Measurements from ENCODE around the gene TRMT61A.

Gene TRMT61A

GRCh38 chr14:103549361-103550311 is 20.6 kb downstream of the TRMT61A start:
- DNase-seq = no peak

DNA sequence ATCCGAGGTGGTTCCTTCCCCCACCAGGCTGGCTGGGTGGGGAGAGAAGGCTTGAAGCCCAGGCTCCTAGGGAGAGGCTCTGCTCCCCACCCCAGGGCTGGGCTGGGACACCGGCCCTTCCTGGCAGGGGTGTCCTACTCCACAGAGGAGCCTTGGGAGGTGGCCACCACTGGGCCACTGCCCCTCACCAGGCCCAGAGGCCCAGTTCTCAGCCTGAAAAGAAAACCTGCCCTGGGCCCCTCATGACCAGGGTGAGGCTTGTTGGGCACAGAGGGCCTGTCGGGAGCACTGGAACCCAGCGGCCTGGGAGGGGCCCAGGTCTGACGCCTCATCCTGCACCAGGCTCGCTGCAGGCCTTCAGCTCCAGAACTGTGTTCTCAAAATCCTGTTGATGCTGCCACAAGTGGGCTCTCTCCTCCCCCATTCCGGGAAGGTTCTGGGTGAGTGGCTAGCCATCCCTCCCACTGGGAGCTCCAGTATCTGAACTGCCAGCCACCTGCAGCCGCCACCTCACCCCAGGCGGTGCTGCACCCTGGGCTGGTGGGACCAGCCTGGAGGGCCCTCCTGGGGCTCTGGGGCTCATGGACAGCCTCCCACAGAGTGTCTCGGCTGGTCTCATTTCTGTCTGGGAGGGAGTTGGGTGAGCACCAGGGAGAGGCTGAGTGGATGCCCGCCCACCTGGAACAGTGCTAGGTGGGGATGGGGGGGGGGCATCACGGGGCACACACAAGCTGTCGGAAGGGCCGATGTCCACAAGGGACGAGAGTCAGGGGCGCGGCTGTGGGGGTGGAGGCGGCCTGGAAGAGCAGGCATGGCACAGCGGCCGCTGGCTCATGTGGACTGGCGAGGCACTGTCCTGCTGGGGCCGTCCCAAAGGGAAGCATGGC is 21.7 kb downstream of the TRMT61A start:
- no peak for DNase-seq

DNA sequence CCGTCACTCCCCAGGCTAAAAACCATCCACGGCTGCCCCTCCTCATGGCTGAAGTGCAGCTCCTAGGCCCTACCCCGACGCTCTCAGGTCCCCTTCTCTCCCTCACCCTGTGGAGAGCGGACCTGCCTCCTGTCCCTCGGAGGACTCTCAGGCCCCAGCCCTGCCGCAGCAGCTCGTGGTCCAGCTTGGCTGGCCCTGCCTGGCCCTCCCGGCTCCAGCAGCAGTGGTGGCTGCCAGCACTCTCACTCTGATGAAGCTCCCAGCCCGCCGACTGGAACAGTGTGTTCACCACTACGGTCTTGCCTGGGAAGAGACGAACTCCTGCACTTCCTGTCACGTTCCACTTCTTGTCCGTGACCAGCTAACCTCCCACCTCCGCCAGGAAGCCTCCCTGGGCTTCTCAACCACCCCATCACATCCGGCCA is 22.4 kb downstream of the TRMT61A start:
- DNase-seq = no peak

DNA sequence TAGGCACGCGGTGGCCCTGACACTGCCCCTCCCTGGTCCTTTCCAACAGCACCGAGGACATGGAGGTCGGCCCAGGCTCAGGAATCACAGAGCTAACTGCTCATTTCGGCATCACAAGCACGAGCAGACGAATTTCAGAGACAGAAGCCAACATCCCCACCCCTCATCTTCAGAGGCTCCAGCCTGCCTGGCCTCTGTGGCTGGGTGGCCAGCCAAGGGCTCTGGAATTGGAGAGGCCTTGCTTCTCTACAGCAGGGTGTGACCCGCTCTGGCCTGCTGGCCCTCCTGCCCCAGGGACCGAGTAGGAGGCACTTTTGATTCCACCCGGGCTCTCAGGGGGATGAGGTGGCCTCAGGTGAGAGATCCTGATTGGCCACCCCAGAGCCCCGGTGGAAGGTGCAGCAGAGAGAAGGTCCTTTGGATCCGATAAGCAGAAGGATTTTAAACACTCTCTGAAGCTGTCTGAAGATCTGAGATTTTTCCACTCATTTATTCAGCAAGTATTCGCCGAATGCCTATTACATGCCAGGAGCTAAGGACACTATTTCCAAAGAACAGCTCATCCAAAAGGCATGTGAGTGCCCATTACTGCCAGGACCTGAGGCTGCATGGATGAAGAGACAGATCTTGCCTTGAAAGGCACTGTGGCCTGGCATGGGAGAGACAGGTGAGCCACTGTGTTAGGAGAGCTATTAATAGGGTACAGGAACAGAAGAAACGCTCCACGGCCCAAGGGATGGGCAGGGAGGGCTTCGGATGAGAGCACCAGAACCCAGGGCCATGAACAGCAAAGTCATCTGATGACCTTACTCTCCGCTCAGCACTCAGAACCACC is 23.2 kb downstream of the TRMT61A start:
- DNase-seq = no peak

DNA sequence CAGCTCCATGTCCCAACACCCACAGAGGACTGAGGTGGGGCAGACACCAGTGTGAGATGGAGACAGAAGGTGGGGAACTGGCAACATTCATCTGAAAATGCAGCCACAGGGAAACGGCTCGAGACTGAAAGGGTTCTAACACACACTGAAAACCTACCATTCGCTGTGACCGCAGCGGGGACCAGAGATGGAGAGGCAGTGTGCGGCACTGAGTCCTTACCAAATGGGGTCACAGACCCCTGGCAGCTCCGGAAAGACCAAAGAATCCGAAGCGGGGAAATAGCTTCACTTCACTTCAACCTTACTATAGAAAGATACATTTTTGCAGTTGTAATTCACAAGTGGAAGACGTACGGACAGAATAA is 23.8 kb downstream of the TRMT61A start:
- no peak for DNase-seq

DNA sequence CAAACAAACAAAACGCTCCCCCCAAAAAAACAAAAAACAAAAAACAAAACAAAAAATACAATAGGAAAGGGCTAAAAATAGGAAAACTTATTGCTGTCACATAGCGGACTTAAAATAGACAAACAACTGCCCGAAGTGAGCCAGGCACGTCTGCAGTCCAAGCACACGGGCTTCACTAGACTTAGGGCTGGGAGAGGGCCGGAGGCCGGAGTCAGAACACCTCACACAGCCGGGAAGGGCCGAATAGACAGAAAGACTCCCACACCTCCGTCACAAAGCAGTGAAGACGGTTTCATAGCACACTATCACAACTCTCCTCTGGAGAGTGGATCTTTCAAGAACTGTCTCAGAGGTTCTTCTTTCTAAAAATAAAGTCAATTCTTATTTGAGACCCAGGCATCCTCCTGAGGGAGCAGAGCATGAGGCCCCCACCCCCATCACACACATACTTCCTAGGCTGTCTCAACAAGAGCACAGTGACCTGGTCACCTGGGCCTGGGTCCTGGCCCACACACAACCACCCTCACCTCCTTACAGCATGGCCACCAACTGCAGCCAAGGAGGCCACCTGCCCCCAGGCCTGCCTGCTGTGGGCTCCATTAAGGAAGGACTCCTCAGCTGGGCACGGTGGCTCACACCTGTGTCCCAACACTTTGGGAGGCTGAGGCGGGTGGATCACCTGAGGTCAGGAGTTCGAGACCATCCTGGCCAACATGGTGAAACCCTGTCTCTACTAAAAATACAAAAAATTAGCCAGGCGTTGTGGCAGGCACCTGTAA is 26.8 kb downstream of the TRMT61A start:
- DNase-seq = no peak

DNA sequence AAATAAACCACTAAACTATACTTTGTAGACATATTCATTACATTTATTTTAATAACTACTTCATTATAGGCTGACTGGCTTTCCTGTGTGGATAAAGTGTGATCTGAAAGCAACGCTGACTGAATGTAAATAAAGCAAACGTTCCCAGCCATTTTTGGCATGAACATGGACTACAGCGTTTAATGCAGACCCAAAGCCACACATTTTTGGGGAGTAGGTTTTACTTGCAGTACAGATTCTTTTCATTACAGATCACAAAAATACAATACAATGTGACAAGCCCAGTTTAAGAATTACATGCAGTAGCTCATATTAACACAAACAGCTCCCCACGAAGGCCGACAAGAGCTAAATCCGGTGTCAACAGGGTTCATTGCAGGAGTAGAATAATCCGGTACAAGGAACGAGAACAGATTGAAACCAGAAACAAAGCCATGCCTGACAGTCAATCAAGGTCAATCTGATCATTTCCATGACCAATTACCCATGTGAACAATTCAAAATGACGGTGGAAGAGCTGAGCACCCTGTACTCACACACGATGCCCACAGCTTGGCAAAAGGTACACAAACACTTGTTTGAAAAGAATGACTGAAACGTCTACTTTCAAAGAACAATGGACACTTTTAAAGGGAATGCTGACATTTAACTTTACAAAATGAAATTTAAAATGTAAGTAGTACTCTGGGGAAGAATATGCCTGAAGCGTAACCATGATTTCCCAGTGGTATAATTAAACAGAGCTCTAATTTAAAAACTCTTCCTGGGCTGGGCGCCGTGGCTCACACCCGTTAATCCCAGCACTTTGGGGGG is 28.2 kb downstream of the TRMT61A start:
- DNase-seq = no peak

DNA sequence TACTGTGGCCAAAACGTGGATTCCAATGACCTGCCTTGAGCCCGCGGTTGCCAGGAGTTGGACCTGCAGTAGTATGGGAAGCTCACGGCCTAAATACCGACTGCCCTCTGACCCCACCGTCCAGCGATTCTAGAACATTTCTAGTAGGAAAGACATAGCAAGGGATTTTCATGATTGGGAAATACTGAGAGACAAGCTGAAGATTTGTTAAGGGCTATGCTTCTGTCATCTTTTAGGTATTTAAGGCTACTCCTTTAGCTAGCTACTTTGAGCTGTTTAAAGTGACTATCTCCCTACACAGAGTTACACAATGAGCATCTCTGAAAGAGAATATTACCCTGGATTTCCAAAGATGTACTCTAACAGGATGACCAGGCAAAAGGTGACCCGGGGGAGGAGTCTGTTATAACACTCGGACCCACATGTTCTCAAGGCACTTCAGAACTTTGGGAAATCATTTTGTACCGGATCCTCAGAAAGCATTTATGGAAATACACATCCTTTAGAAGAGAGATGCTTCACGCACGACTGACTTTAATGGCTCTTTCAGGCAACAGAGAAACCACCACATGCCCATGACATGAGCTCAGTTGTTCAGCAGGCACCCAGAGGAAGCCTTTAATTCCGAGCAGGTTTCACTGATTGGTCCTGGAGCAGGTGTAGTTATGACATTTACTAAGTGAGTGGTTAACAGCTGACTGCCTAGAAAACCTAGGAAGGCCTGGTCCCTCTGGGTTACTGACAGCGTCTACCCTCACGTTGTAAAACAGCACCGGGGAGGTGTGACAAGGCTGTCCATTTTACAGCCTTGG is 29.3 kb downstream of the TRMT61A start:
- no peak for DNase-seq

- DNase-seq = no peak
These were observed 30.8 kb downstream of the TRMT61A start for GRCh38 chr14:103559766-103560165.

DNA sequence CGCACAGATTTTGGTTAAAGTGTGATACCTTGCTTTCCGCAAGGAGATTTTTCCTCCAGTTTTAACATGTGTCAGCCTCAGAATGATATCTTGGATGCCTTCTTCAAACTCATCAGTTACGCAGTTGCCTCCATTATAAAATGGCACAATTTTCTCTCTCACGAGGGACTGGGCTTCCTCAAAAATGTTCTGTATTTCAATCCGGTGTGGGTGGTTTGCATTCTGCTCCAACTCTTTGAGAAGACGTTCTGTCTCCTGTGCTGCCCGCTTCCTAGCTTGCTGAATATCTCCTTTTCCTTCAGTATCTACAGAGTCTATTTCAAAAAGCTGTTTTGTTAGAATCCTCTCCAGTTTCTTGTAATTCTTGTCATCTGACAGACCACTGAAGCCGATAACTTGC is 31.7 kb downstream of the TRMT61A start:
- DNase-seq = no peak

GRCh38 chr14:103561381-103562178 is 32.6 kb downstream of the TRMT61A start:
- no peak for DNase-seq

DNA sequence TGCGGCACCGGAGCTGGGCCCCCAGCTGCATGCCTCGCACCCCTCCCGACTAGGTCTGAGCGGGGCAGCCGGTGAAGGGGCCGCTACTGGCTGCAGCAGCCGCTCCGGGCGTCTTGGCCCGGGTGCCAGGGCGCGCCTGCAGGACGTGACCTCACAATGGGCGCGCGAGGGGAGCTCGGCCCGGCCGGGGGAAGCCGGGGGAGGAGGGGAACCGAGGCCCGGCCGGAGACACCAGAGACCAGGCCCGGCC is 33.1 kb downstream of the TRMT61A start:
- no peak for DNase-seq

GRCh38 chr14:103562429-103563225 is 33.6 kb downstream of the TRMT61A start, which contains the start of the genes BAG5 and COA8:
BAG5 (minus strand) TSS chr14:103562657; CDS start chr14:103561164, 1,493 bp downstream.
COA8 (plus strand) TSS chr14:103562960; CDS start chr14:103563002, 42 bp downstream.
- peak; percentile 87 for DNase-seq

DNA sequence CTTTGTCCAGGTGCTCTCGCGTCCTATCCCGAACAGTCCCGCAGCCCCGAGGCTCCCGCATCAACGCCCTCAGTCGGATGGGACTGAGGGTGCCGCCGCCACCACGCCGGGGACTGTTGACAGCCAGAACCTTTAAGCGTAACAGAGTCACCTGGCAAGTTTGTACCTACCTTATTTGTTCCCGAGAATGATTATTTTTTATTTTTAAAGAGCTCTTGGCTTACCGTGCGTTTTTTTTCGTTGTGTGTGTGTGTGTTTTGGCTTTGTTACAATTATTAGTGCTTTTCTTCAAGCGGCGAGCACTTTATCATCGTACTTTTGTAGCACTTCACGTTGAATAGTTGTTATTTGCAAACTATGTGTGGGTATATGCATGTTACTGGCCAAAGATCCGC is 34.2 kb downstream of the TRMT61A start:
- DNase-seq = no peak

- DNase-seq = no peak
These were observed 35.0 kb downstream of the TRMT61A start for GRCh38 chr14:103563844-103564505.

DNA sequence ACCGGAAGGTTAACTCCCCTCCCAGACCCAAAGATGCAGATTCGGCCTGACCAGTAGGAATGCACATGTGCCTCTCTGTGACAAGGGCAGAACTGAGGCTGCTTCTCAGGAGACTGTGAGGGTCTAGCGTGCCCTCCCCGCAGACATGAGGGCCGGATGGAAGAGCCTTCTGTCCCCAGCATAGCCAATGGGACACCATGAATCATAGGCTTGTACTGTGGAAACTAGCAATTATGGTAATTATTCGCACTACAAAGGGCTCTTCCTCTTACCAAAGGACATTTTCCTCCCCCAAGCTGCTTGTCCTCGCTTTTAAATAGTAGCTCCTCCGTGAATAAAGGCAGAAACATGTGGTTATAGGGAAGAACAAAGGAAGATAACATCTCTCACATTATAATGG is 40.0 kb downstream of the TRMT61A start:
- DNase-seq = no peak

GRCh38 chr14:103569408-103569807 is 40.4 kb downstream of the TRMT61A start:
- no peak for DNase-seq

GRCh38 chr14:103574104-103574503 is 45.1 kb downstream of the TRMT61A start:
- no peak for DNase-seq
